ENCODE results near the gene FBXL3. TPM values are rescaled to one million over a fixed set of nuclear protein-coding genes. Genes with fewer than 3 reads are reported as not detected.
"Not testable (repeated sequence)": the region's sequence is repeated elsewhere in the genome, so short reads cannot be mapped to it uniquely, and the experiment has no call there.

The FBXL3 gene
- total and polyA plus RNA-seq, 4 experiments from 2014 or later = 53.7 to 96.2 (median 80.7) TPM

DNA sequence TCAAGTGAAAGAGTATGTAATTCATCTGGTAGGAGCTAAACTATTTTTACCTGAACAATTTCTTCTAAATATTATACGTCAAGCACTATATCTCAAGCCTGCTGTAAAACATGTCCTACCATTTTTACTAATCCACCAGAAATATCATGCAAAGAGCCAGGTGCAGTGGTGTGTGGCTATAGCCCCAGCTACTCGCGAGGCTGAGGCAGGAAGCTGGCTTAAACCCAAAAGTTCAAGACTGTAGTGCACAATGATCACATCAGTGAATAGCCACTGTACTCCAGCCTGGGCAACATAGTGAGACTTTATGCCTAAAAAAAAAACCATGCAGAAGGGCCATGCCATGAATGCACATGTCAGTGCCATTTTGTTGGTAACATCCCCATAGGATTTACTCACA lies 55.7 kb downstream of the FBXL3 start:
- Histone ChIP-seq H3K36me3 (ENCODE audit: insufficient read depth, low read length) (no peaks in the 10 kb centered on the region), H3K27ac (ENCODE audit: low read depth, low read length) (no peak overlapping the region), H3K9me3 (ENCODE audit: control insufficient read depth in 1 of 2, low read length in 2 of 2) (no peaks in the 10 kb centered on the region), H3K27me3 (ENCODE audit: insufficient read depth, low read length) (no peaks in the 10 kb centered on the region), H3K4me1 (ENCODE audit: insufficient read depth, low read length) (peaks cover 4% of the 10 kb centered on the region), H3K4me3 (ENCODE audit: low read length in 2 of 2) (no peak overlapping the region)
- Mint-ChIP-seq H3K27me3 (peaks cover 18 to 29% of the 10 kb centered on the region in 2 donors), H3K4me3 (no peak overlapping the region), H3K4me1 (peaks cover 0 to 4% (median 1%) of the 10 kb centered on the region in 4 donors), H3K36me3 (no peaks in the 10 kb centered on the region), H3K27ac (no peak overlapping the region), H3K9me3 (peaks cover 0 to 2% (median 0%) of the 10 kb centered on the region in 8 donors)
- DNase-seq = no peak
- ChIA-PET POLR2A (ENCODE audit: partially characterized antibody) (no interaction called here), CTCF (ENCODE audit: partially characterized antibody) (interaction anchor here (1.1 to 4.0 kb wide), 2 partner anchors 9 to 67 kb away, joined by 3 to 32 read pairs; no protein-coding TSS in a partner anchor)
- intact Hi-C loops (cut with micrococcal nuclease) = no loop called here

DNA sequence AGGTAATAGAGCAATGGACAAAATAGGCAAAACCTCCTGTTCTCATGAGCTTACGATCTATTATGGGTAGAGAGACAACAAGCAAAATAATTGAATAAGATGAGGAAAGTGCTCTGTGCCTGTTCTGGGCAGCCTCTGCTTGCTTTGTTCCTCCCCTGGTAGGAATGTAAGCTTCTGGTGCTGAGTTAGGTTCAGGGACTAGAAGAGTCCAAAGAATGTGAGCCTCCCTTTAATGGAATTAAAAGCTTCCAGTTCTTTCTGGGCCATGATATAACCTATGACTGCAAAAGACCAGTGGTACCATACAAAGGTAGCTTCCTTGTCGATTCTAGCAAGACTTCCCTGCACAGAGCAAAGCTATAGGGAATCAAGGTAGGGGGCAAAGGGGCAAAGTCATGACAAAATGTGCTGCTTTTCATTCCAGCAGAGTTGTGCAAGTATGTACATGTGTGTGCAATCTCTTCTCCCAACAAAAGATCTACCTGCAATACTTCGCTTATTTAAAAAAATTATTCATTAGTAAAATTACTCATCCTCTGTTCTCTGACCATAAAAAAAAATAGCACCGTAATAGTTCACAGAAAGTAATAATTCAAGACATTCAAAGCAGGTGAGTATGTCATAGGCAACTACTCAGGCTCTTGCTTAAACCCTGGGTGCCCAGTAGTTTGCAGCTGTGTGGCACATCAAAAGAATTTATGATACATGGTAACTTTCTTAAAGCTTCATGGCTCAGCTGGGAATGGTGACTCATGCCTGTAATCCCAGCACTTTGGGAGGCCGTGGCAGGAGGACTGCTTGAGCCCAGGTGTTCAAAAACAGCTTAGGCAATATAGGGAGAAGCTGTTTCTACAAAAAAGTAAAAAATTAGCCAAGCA lies 57.2 kb downstream of the FBXL3 start:
- Mint-ChIP-seq H3K27ac (no peak overlapping the region), H3K4me1 (peaks cover 0 to 4% (median 1%) of the 10 kb centered on the region in 4 donors), H3K27me3 (peaks cover 15 to 29% of the 10 kb centered on the region in 2 donors), H3K9me3 (peaks cover 0 to 2% (median 0%) of the 10 kb centered on the region in 8 donors), H3K36me3 (no peaks in the 10 kb centered on the region), H3K4me3 (no peak overlapping the region)
- Histone ChIP-seq H3K4me3 (ENCODE audit: low read length in 2 of 2) (no peak overlapping the region), H3K4me1 (ENCODE audit: insufficient read depth, low read length) (no peaks in the 10 kb centered on the region), H3K9me3 (ENCODE audit: control insufficient read depth in 1 of 2, low read length in 2 of 2) (no peaks in the 10 kb centered on the region), H3K27me3 (ENCODE audit: insufficient read depth, low read length) (no peaks in the 10 kb centered on the region), H3K36me3 (ENCODE audit: insufficient read depth, low read length) (no peaks in the 10 kb centered on the region), H3K27ac (ENCODE audit: low read depth, low read length) (no peak overlapping the region)
- intact Hi-C loops (cut with micrococcal nuclease) = no loop called here
- DNase-seq = no peak
- CTCF ChIA-PET (ENCODE audit: partially characterized antibody) = interaction anchor here (1.1 to 4.0 kb wide), 2 partner anchors 11 to 15 kb away, joined by 3 to 32 read pairs; no protein-coding TSS in a partner anchor
- POLR2A ChIA-PET (ENCODE audit: partially characterized antibody) = no interaction called here

DNA sequence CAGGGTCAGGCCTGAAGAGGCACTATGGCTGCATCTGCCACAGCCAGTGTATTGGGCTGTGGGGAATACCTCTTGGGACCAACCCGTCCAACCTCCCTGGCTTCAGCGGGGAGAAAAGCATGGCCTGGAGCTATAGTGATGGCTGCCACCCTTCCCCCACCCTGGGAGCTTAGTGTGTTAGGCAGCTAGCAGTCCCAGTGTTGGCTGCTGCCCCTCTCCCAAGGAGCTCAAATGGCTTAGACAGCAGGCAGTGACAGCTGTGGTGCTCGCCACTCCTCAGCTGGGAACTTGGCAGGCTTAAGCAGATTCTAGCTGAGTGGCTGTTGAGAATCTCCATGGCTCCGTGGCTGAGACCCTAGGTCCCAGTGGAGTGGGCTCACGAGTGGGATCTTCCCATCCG lies 58.9 kb downstream of the FBXL3 start:
- H3K27me3 Mint-ChIP-seq = peaks cover 10 to 27% of the 10 kb centered on the region in 2 donors
- no peak overlapping the region for H3K27ac ChIP-seq (ENCODE audit: low read depth, low read length)
- no peak overlapping the region for H3K27ac Mint-ChIP-seq
- CTCF ChIA-PET (ENCODE audit: partially characterized antibody) = no interaction called here
- no peak overlapping the region for H3K4me3 Mint-ChIP-seq
- POLR2A ChIA-PET (ENCODE audit: partially characterized antibody) = no interaction called here
- H3K36me3 ChIP-seq (ENCODE audit: insufficient read depth, low read length) = no peaks in the 10 kb centered on the region
- H3K27me3 ChIP-seq (ENCODE audit: insufficient read depth, low read length) = no peaks in the 10 kb centered on the region
- H3K9me3 Mint-ChIP-seq = peaks cover 0 to 2% (median 0%) of the 10 kb centered on the region in 8 donors
- H3K9me3 ChIP-seq (ENCODE audit: control insufficient read depth in 1 of 2, low read length in 2 of 2) = no peaks in the 10 kb centered on the region
- no peaks in the 10 kb centered on the region for H3K36me3 Mint-ChIP-seq
- no peak overlapping the region for H3K4me3 ChIP-seq (ENCODE audit: low read length in 2 of 2)
- intact Hi-C loops (cut with micrococcal nuclease) = no loop called here
- H3K4me1 ChIP-seq (ENCODE audit: insufficient read depth, low read length) = no peaks in the 10 kb centered on the region
- no peak for DNase-seq
- peaks cover 0 to 4% (median 1%) of the 10 kb centered on the region in 4 donors for H3K4me1 Mint-ChIP-seq

DNA sequence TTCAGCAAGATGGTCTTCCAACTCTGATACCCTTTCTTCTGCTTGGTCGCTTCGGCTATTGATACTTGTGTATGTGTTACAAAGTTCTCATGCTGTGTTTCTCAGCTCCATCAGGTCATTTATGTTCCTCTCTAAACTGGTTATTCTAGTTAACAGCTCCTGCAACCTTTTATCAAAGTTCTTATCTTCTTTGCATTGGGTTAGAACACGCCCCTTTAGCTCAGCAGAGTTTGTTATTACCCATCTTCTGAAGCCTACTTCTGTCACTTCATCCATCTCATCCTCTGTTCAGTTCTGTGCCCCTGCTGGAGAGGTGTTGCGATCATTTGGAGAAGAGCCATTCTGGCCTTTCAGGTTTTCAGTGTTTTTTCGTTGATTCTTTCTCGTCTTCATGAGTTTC lies 59.9 kb downstream of the FBXL3 start:
- H3K27me3 ChIP-seq (ENCODE audit: insufficient read depth, low read length) = no peaks in the 10 kb centered on the region
- no peak overlapping the region for H3K27ac ChIP-seq (ENCODE audit: low read depth, low read length)
- H3K9me3 ChIP-seq (ENCODE audit: control insufficient read depth in 1 of 2, low read length in 2 of 2) = no peaks in the 10 kb centered on the region
- Mint-ChIP-seq H3K4me1 (no peaks in the 10 kb centered on the region), H3K9me3 (peaks cover 0 to 2% (median 0%) of the 10 kb centered on the region in 8 donors), H3K27ac (no peak overlapping the region), H3K27me3 (peaks cover 7 to 25% of the 10 kb centered on the region in 2 donors), H3K36me3 (no peaks in the 10 kb centered on the region), H3K4me3 (no peak overlapping the region)
- intact Hi-C loops (cut with micrococcal nuclease) = no loop called here
- no peaks in the 10 kb centered on the region for H3K4me1 ChIP-seq (ENCODE audit: insufficient read depth, low read length)
- POLR2A ChIA-PET (ENCODE audit: partially characterized antibody) = no interaction called here
- H3K4me3 ChIP-seq (ENCODE audit: low read length in 2 of 2) = no peak overlapping the region
- H3K36me3 ChIP-seq (ENCODE audit: insufficient read depth, low read length) = no peaks in the 10 kb centered on the region
- CTCF ChIA-PET (ENCODE audit: partially characterized antibody) = interaction anchor here (0.9 kb wide), 1 partner anchor 14 kb away, joined by 7 read pairs; no protein-coding TSS in a partner anchor
- no peak for DNase-seq

DNA sequence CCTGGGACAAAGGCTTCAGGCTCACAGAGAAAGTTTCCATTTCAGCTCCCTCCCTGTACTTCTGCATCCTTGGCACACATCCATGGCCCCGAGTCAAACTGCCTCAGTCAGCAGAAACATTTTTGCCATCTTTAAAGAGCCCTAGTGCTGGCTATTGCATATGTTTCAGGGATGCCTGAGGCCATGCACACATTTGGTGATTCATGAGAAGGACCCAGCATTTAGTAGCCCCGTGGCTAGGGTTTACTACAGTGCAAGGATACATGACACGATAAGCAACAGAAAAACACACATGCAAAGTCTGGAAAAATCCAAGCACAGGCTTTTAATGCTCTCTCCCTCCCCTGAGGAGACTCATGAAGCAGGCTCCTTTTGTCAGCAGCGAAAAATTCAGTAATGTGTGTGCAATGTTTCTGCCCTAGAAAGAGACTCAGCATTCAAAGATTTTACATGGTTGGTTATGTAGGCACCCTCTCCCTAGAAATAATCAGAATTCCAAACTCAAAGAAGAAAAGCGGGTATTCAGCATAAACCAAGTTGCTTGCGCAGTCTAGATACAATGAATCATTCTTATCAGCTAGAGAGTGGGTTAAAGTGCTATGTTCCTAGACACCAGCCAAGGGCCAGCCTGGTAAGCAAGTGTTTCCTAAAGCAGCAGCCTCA lies 61.1 kb downstream of the FBXL3 start:
- Histone ChIP-seq H3K36me3 (ENCODE audit: insufficient read depth, low read length) (no peaks in the 10 kb centered on the region), H3K9me3 (ENCODE audit: control insufficient read depth in 1 of 2, low read length in 2 of 2) (no peaks in the 10 kb centered on the region), H3K4me1 (ENCODE audit: insufficient read depth, low read length) (no peaks in the 10 kb centered on the region), H3K27me3 (ENCODE audit: insufficient read depth, low read length) (no peaks in the 10 kb centered on the region), H3K27ac (ENCODE audit: low read depth, low read length) (no peak overlapping the region), H3K4me3 (ENCODE audit: low read length in 2 of 2) (no peak overlapping the region)
- Mint-ChIP-seq H3K27ac (no peak overlapping the region), H3K4me3 (no peak overlapping the region), H3K4me1 (no peaks in the 10 kb centered on the region), H3K36me3 (no peaks in the 10 kb centered on the region), H3K27me3 (peaks cover 9 to 25% of the 10 kb centered on the region in 2 donors), H3K9me3 (peaks cover 0 to 6% (median 4%) of the 10 kb centered on the region in 8 donors)
- no peak for DNase-seq
- intact Hi-C loops (cut with micrococcal nuclease) = no loop called here
- POLR2A ChIA-PET (ENCODE audit: partially characterized antibody) = no interaction called here
- CTCF ChIA-PET (ENCODE audit: partially characterized antibody) = interaction anchor here (0.9 kb wide), 1 partner anchor 15 kb away, joined by 7 read pairs; no protein-coding TSS in a partner anchor

DNA sequence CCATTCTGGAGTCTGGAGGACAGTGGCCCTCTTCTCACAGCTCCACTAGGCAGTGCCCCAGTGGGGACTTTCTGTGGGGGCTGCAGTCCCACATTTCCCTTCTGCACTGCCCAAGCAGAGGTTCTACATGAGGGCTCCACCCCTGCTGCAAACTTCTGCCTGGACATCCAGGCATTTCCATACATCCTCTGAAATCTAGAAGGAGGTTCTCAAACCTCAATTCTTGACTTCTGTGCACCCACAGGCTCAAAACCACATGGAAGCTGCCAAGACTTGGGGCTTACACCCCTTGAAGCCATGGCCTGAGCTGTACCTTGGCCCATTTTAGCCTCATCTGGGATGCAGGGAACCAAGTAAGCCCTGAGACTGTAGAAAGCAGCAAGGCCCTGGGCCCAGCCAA lies 67.2 kb downstream of the FBXL3 start:
- H3K27ac ChIP-seq (ENCODE audit: low read depth, low read length) = not testable (repeated sequence)

DNA sequence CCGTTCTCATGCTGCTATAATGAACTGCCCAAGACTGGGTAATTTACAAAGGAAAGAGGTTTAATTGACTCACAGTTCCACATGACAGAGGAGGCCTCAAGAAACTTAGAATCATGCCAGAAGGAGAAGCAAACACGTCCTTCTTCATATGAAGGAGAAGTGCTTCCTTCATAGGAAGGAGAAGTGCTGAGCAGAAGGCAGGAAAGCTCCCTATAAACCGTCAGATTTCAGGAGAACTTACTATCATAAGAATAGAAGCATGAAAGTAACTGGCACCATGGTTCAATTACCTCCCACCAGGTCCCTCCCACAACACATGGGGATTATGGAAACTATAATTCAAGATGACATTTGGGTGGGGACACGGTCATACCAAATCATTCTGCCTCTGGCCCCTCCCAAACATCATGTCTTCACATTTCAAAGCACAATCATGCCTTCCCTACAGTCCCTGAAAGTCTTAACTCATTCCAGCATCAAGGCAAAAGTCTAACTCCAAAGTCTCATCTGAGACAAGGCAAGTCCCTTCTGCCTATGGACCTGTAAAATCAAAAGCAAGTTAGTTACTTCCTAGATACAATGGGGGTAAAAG lies 68.0 kb downstream of the FBXL3 start:
- H3K9me3 ChIP-seq (ENCODE audit: control insufficient read depth in 1 of 2, low read length in 2 of 2) = peaks cover 0 to 4% of the 10 kb centered on the region in 2 donors
- no peak overlapping the region for H3K4me3 Mint-ChIP-seq
- peaks cover 2 to 6% of the 10 kb centered on the region in 2 donors for H3K27me3 Mint-ChIP-seq
- ChIA-PET POLR2A (ENCODE audit: partially characterized antibody) (no interaction called here), CTCF (ENCODE audit: partially characterized antibody) (no interaction called here)
- no peaks in the 10 kb centered on the region for H3K4me1 ChIP-seq (ENCODE audit: insufficient read depth, low read length)
- H3K27ac ChIP-seq (ENCODE audit: low read depth, low read length) = no peak overlapping the region
- H3K4me1 Mint-ChIP-seq = no peaks in the 10 kb centered on the region
- no peak for DNase-seq
- H3K4me3 ChIP-seq (ENCODE audit: low read length in 2 of 2) = no peak overlapping the region
- H3K27me3 ChIP-seq (ENCODE audit: insufficient read depth, low read length) = no peaks in the 10 kb centered on the region
- no peaks in the 10 kb centered on the region for H3K36me3 ChIP-seq (ENCODE audit: insufficient read depth, low read length)
- peaks cover 3 to 8% of the 10 kb centered on the region in 2 donors for H3K36me3 Mint-ChIP-seq
- H3K27ac Mint-ChIP-seq = no peak overlapping the region
- peaks cover 3 to 28% (median 24%) of the 10 kb centered on the region in 8 donors for H3K9me3 Mint-ChIP-seq
- intact Hi-C loops (cut with micrococcal nuclease) = no loop called here

More for the DNA sequence above, 67.2 kb downstream of the FBXL3 start:
- intact Hi-C loops (cut with micrococcal nuclease); H3K4me3 ChIP-seq (ENCODE audit: low read length in 2 of 2); H3K4me1 Mint-ChIP-seq; H3K9me3 ChIP-seq (ENCODE audit: control insufficient read depth in 1 of 2, low read length in 2 of 2); CTCF ChIA-PET (ENCODE audit: partially characterized antibody); H3K27ac Mint-ChIP-seq; H3K27me3 Mint-ChIP-seq; H3K4me1 ChIP-seq (ENCODE audit: insufficient read depth, low read length); DNase-seq; H3K36me3 ChIP-seq (ENCODE audit: insufficient read depth, low read length); H3K36me3 Mint-ChIP-seq; H3K27me3 ChIP-seq (ENCODE audit: insufficient read depth, low read length); POLR2A ChIA-PET (ENCODE audit: partially characterized antibody); H3K4me3 Mint-ChIP-seq: not testable (repeated sequence)
- H3K9me3 Mint-ChIP-seq = peaks cover 3 to 28% (median 24%) of the 10 kb centered on the region in 8 donors
